Astrocyte (in vitro differentiated cells and primary cell): ENCODE results near the gene MCTP2.

Experiments used
- CTCF ChIP-seq: IDR thresholded peaks from 2 replicates; pipeline ENCODE4 v1.5.1; 2011; ENCODE audit warnings: low read depth, mild to moderate bottlenecking, inconsistent platforms, low read length, moderate library complexity; ENCODE audit not compliant: insufficient read depth
- EZH2 ChIP-seq: IDR thresholded peaks from 2 replicates; pipeline ENCODE4 v1.6.1; 2012; ENCODE audit warnings: mild to moderate bottlenecking, low read length, inconsistent platforms; ENCODE audit not compliant: insufficient read depth

DNA sequence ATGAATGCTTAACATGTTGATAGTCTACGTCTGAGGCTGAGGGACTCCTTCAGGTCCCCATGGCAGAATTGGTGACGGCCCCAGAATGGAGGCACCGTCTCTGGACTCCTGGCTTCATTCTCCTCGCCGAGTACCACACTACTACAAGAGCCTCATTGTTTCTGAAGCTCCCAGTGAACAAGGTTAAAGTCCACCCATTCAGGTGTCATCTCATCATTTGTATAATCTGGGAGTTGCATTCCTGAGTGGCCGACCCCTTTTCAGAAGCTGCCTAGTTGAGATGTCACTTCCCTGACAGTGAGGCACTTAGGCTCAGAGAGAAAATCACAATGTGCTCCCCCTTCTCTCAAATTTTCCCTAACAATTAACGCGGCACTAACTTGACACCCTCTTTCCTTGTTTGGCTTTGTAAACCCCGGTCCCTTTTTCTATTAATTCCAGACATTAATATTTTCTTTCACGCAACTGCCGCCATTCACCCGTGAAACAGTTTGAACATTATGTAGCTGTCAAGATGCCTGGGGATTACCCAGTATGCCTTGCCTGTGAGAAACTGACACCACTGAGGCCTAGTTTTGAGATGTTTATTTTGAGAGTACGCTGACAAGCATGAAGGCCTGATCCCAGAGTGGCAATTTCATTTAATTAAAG lies 105.6 kb downstream of the MCTP2 start:
- TF ChIP-seq CTCF (no peak), EZH2 (no peak)
